Liver (tissue), 3 donors: ENCODE measurements around the gene CD14.

Source experiments
- CTCF ChIP-seq: fragments of 150-350 bp; IDR thresholded peaks from 2 replicates; pipeline ENCODE4 v1.5.1; 2017; ENCODE audit warnings: improper control_type of control experiment, low read depth, low read length; ENCODE audit not compliant: missing input control
- EGR1 ChIP-seq, 2 donors: IDR thresholded peaks; 2 replicates each; pipeline ENCODE4 v1.6.1; 2016 to 2018; ENCODE audit warnings: antibody characterized with exemption in 2 of 2, low read depth in 2 of 2
- JUND ChIP-seq, 2 donors: IDR thresholded peaks; 2 replicates each; pipeline ENCODE4 v1.6.1; 2016; ENCODE audit warnings: antibody characterized with exemption in 2 of 2
- RAD21 ChIP-seq, 2 donors: IDR thresholded peaks; 2 replicates each; pipeline ENCODE4 v1.6.1; 2016; ENCODE audit warnings: antibody characterized with exemption in 2 of 2, mild to moderate bottlenecking in 2 of 2
- REST ChIP-seq: IDR thresholded peaks from 2 replicates; pipeline ENCODE4 v1.6.1; 2016; ENCODE audit warnings: antibody characterized with exemption, mild to moderate bottlenecking
- RXRA ChIP-seq, 2 donors: IDR thresholded peaks; 2 replicates each; pipeline ENCODE4 v1.6.1; 2017 to 2018; ENCODE audit warnings: antibody characterized with exemption in 2 of 2, mild to moderate bottlenecking in 1 of 2
- SP1 ChIP-seq: IDR thresholded peaks from 2 replicates; pipeline ENCODE4 v1.6.1; 2018; ENCODE audit warnings: antibody characterized with exemption, mild to moderate bottlenecking
- YY1 ChIP-seq: IDR thresholded peaks from 2 replicates; pipeline ENCODE4 v1.6.1; 2016; ENCODE audit warnings: antibody characterized with exemption, mild to moderate bottlenecking
- ZBTB33 ChIP-seq: IDR thresholded peaks from 2 replicates; pipeline ENCODE4 v1.6.1; 2016; ENCODE audit warnings: antibody characterized with exemption
- donor health status: healthy.
- donor health status: healthy.

GRCh38 chr5:140607031-140607430 is 25.9 kb downstream of the CD14 start:
- TF ChIP-seq ZBTB33 (peak; percentile 86), SP1 (peak; percentile 91), REST (peak; percentile 67), CTCF (no peak), RAD21 (IDR thresholded peaks at IDR 0.05) (peak in 1 of 2 donors; percentile 44), YY1 (peak; percentile 77), JUND (IDR thresholded peaks at IDR 0.05) (peak; percentile 57 to 83), RXRA (IDR thresholded peaks at IDR 0.05) (peak; percentile 90 to 96), EGR1 (IDR thresholded peaks at IDR 0.05; ENCODE audit: low read depth in 2 of 2) (peak in 1 of 2 donors; percentile 76)
